NCI-H446 treated with DMSO at 0.1 percent for 48 hours (cell line): ENCODE results near the gene TIAM2.
"Not testable (repeated sequence)": the region's sequence is repeated elsewhere in the genome, so short reads cannot be mapped to it uniquely, and the experiment has no call there.

Source experiments
- DNase-seq: peaks from one replicate; lab custom pipeline; 2025; lab: John Stamatoyannopoulos, UW

TIAM2 gene

GRCh38 chr6:154991207-154991606 is 3.9 kb upstream of the TIAM2 start:
- DNase-seq: no peak

GRCh38 chr6:154993026-154993425 is 2.1 kb upstream of the TIAM2 start:
- no peak for DNase-seq

GRCh38 chr6:154993710-154994109 is 1.4 kb upstream of the TIAM2 start:
- DNase-seq: no peak

GRCh38 chr6:154994836-154995253 is 270 bp upstream of the TIAM2 start:
- DNase-seq: no peak

- DNase-seq: no peak
Measured at GRCh38 chr6:154996016-154996590, 988 bp downstream of the TIAM2 start.

- DNase-seq: no peak
Measured at GRCh38 chr6:154996841-154997311, 1.8 kb downstream of the TIAM2 start.

GRCh38 chr6:154998855-154999254 is 3.7 kb downstream of the TIAM2 start:
- no peak for DNase-seq

GRCh38 chr6:155001482-155001881 is 6.4 kb downstream of the TIAM2 start:
- no peak for DNase-seq

GRCh38 chr6:155001934-155002333 is 6.8 kb downstream of the TIAM2 start:
- no peak for DNase-seq

- DNase-seq: no peak
Measured at GRCh38 chr6:155003476-155003875, 8.4 kb downstream of the TIAM2 start.

GRCh38 chr6:155004017-155004416 is 8.9 kb downstream of the TIAM2 start:
- DNase-seq: no peak

- no peak for DNase-seq
Measured at GRCh38 chr6:155004576-155005372, 9.7 kb downstream of the TIAM2 start.

GRCh38 chr6:155008625-155009024 is 13.5 kb downstream of the TIAM2 start:
- DNase-seq: no peak

GRCh38 chr6:155010940-155011339 is 15.8 kb downstream of the TIAM2 start:
- DNase-seq: no peak

- peak; percentile 74 for DNase-seq
Measured at GRCh38 chr6:155011809-155012291, 16.7 kb downstream of the TIAM2 start.

- DNase-seq: peak; percentile 83
Measured at GRCh38 chr6:155013457-155013876, 18.4 kb downstream of the TIAM2 start.

GRCh38 chr6:155014137-155014536 is 19.0 kb downstream of the TIAM2 start:
- no peak for DNase-seq

GRCh38 chr6:155014670-155015300 is 19.7 kb downstream of the TIAM2 start:
- no peak for DNase-seq

GRCh38 chr6:155018415-155018814 is 23.3 kb downstream of the TIAM2 start:
- DNase-seq: not testable (repeated sequence)

GRCh38 chr6:155021680-155022079 is 26.6 kb downstream of the TIAM2 start:
- DNase-seq: no peak

GRCh38 chr6:155022721-155023120 is 27.6 kb downstream of the TIAM2 start:
- DNase-seq: no peak

- no peak for DNase-seq
Measured at GRCh38 chr6:155023717-155024116, 28.6 kb downstream of the TIAM2 start.
